Right cardiac atrium (tissue), 5 donors: ENCODE data around the gene PTPRD. TPM values are rescaled to one million over a fixed set of nuclear protein-coding genes. Genes with fewer than 3 reads are reported as not detected.

Source experiments
- ATAC-seq, 2 donors: fragments of 200-7000 bp; cut with Tn5 transposase; one replicate each; pipeline versions ENCODE4 v1.8.0 to v1.9.1; 2020; ENCODE audit warnings: moderate library complexity in 2 of 2, mild to moderate bottlenecking in 1 of 2
- DNase-seq, 3 donors: peaks; one replicate each; pipeline ENCODE4 v3.0.0-alpha.2; 2020
- H3K27ac ChIP-seq: one replicate; pipeline ENCODE4 v1.5.1; 2013; ENCODE audit warnings: mild to moderate bottlenecking, low read length, control low read depth, moderate library complexity
- H3K27me3 ChIP-seq: one replicate; pipeline ENCODE4 v1.6.1; 2013; ENCODE audit not compliant: control insufficient read depth, insufficient read depth
- H3K4me1 ChIP-seq: one replicate; pipeline ENCODE4 v1.6.1; 2013; ENCODE audit warnings: low read length; ENCODE audit not compliant: control insufficient read depth, insufficient read depth
- H3K4me3 ChIP-seq: one replicate; pipeline ENCODE4 v1.5.1; 2013; ENCODE audit warnings: low read length, control low read depth
- H3K9me3 ChIP-seq: one replicate; pipeline ENCODE4 v1.6.1; 2013; ENCODE audit warnings: low read length; ENCODE audit not compliant: control insufficient read depth
- WGBS: extraction: QIAGEN DNeasy Blood & Tissue Kit; methylation state at CpG from one replicate; pipeline ENCODE4 v1.1.7; 2013; 5-methylcytosine and 5-hydroxymethylcytosine counted together
- intact Hi-C, 4 donors: fragments of 100-400 bp; cut with DNase I; formaldehyde crosslinking; loops; one replicate each; pipeline versions ENCODE4 v1.11.0 to v1.14.0; 2022 to 2023
- polyA plus RNA-seq: library from polyadenylated mRNA; stranded (reverse); fragments of 200-250 nt; gene quantifications from one replicate; pipeline ENCODE4 v1.2.3, GENCODE V29; 2013
- total RNA-seq, 4 donors: library from RNA; stranded (reverse); fragmentation: NEBNext Ultra II Directional; extraction: Animal tissue kit (Norgen Biotek cat#: 25700); gene quantifications; one replicate each; pipeline ENCODE4 v1.2.1, GENCODE V29; 2021
- donor health status: healthy with polysubstance abuse.
- donor health status: DM: no; HTN: yes; CAD: no.
- donor health status: DM: no; HTN: no; CAD: no.
- donor health status: DM: no; HTN: yes; CAD: no; lungs with severe emphysema.
- donor health status: DM: yes; HTN: yes; CAD: no.

Gene PTPRD
- total and polyA plus RNA-seq, 5 donors = 1.3 to 11.8 (median 7.1) TPM

DNA sequence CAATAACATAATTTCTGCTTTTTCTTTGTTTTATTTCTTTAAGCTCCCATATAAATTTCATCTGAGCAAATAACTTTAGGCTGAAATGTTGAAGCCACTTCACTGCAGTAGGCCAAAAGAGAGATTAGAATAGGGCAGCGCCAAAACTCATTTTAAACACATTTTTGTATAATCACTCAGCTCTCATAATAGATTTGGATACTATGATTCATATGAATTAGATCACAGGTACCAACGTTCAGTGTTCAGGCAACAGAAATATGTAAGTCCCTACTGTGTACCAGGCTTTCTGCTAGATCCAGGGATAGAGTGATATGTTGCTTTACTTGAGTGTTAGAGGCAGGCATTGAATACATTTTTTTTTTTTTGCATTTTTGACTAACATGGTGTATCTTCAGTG is 370.5 kb downstream of the PTPRD start:
- Histone ChIP-seq H3K27ac (no peak overlapping the region), H3K9me3 (no peaks in the 10 kb centered on the region), H3K27me3 (no peaks in the 10 kb centered on the region), H3K4me3 (no peak overlapping the region), H3K4me1 (no peaks in the 10 kb centered on the region)
- DNase-seq = no peak
- intact Hi-C loops = no loop called here
- ATAC-seq = no peak
- WGBS = 59% methylated on average over 2 of the region's 2 CpGs

DNA sequence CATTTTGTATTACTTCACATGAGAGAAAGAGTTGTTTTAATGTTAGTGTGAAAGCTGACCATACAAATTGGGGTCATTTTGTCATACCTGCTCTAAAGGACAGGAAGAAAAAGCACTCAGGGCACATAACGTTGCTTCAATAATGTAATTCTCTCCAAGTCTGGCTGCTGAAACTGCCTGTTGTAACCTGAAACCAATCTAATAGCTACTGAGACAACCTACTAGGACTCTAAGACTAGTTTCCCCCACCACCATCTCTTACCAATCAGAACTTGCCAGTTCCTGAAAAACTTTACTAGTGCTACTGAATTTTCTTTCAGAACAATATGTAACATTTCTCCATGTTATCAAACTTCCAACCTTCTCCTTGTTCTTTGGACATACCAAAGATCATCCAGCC is 374.7 kb downstream of the PTPRD start:
- no peak for ATAC-seq
- Histone ChIP-seq H3K9me3 (no peaks in the 10 kb centered on the region), H3K4me1 (no peaks in the 10 kb centered on the region), H3K27me3 (no peaks in the 10 kb centered on the region), H3K4me3 (no peak overlapping the region), H3K27ac (no peak overlapping the region)
- intact Hi-C loops = no loop called here
- WGBS = 77% methylated on average over 1 of the region's 1 CpG
- DNase-seq = no peak

DNA sequence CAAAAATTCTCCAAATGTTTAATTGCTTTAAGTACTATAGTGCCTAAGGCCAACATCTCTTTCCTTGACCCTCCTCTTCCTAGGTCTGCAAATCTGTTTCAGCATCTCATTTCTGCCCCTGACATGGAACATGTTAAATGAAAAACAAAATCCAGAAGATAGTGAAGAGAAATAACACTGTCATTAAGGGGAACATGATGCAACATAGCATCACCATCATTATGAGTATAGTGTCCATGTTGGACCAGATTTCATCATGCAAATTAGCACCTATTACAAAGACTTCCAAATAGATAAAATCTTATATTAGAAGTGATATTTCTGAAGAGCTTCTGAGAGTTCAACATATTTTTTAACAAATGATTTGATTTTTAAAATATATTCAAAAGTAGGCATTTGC is 375.2 kb downstream of the PTPRD start:
- no peak overlapping the region for H3K4me3 ChIP-seq
- H3K4me1 ChIP-seq = no peaks in the 10 kb centered on the region
- intact Hi-C loops = no loop called here
- no peaks in the 10 kb centered on the region for H3K9me3 ChIP-seq
- ATAC-seq (no peak), DNase-seq (no peak)
- H3K27ac ChIP-seq = no peak overlapping the region
- no peaks in the 10 kb centered on the region for H3K27me3 ChIP-seq

DNA sequence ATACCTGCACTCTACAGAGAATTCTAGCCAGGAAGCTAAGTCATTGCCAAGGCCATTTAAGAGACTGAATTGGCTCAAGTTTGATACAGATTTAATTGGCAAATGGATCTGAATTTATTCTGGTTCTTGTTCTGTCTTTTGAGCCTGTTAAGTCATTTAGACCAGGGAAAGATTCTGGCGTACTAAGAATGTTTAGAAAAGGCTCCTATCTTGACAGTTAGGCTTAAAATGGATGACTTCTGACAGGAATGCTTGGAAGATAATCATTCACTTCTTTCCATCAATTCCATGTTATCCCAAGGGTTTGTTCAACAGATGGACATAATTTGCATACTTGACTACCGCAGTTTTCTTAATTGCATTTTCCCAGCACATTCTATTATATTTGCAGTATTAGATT is 376.6 kb downstream of the PTPRD start:
- no peaks in the 10 kb centered on the region for H3K9me3 ChIP-seq
- H3K4me1 ChIP-seq = no peaks in the 10 kb centered on the region
- no peak for ATAC-seq
- H3K27me3 ChIP-seq = no peaks in the 10 kb centered on the region
- DNase-seq = no peak
- intact Hi-C loops = no loop called here
- H3K4me3 ChIP-seq = no peak overlapping the region
- WGBS = 66% methylated on average over 2 of the region's 2 CpGs
- no peak overlapping the region for H3K27ac ChIP-seq

DNA sequence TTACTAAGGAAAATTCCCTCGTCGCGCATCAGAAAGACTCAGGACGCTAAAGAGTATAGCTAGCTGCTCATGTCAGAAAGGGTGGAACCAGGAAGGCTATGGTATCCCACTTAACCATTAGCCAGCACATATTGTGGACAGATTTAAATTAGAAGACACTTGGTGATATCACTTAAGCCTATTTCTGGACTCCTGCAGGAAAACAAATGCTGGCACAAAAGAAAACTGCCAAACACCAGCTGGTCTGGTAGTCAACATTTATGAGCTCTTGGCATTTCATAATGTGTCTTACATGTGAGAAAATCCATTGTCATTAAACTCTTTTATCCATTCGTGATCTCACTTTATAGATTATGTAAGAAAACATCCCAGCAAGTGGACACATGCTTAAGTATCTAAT is 377.4 kb downstream of the PTPRD start:
- no peak overlapping the region for H3K4me3 ChIP-seq
- no peaks in the 10 kb centered on the region for H3K4me1 ChIP-seq
- no peaks in the 10 kb centered on the region for H3K9me3 ChIP-seq
- H3K27me3 ChIP-seq = no peaks in the 10 kb centered on the region
- 90% methylated on average over 5 of the region's 5 CpGs for WGBS
- DNase-seq (no peak), ATAC-seq (no peak)
- no peak overlapping the region for H3K27ac ChIP-seq
- intact Hi-C loops = no loop called here

DNA sequence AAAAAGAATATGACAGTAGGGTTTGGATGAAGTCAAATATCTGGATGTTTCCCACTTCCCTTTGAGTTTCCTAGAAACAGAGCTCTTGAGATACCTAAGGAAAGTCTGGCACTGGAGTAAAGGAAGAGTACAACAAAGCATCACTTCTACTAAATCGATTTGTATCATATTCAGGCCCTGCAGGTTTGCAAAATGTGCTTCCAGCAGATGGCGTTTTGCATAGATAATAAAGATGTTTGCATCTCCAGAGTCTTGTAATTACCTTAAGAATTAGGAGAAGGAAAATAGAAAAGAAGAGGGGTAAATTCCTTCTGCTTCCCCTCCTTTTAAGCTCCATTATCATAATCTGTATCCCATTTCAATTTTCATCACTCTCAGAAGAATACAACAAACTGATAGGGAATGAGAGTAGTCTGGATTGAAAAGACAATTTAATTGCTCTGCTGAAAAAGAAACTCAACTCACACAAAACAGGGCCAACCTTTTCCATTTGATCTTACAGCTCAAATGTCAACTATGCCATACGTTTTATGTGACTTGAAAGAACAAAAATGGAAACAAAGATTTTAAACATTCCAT is 380.4 kb downstream of the PTPRD start:
- intact Hi-C loops = no loop called here
- no peak overlapping the region for H3K27ac ChIP-seq
- H3K9me3 ChIP-seq = no peaks in the 10 kb centered on the region
- DNase-seq = no peak
- no peak for ATAC-seq
- no peak overlapping the region for H3K4me3 ChIP-seq
- no peaks in the 10 kb centered on the region for H3K4me1 ChIP-seq
- WGBS = 24% methylated on average over 3 of the region's 3 CpGs
- H3K27me3 ChIP-seq = no peaks in the 10 kb centered on the region

DNA sequence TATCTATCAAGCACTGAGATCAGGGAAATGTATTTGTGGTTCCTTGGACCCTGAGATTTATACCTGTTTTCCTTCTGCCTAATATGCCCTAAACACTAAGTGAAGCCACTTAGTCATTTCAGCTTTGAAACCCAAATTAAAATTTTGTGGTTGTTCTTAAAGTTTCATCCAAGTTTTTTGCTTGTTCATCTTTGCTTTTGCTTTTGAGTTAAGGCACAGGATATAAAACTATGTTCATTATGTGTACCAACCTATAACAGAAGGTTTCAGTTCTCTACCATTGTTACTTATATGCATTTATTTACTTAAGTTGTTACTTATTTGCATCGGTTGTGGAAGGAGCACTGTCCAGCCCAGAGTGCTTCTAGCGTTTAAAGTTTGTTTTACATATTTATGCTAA is 382.3 kb downstream of the PTPRD start:
- ATAC-seq = no peak
- Histone ChIP-seq H3K27ac (no peak overlapping the region), H3K4me1 (no peaks in the 10 kb centered on the region), H3K9me3 (no peaks in the 10 kb centered on the region), H3K27me3 (no peaks in the 10 kb centered on the region), H3K4me3 (no peak overlapping the region)
- DNase-seq = no peak
- WGBS = 88% methylated on average over 2 of the region's 2 CpGs
- intact Hi-C loops = no loop called here

DNA sequence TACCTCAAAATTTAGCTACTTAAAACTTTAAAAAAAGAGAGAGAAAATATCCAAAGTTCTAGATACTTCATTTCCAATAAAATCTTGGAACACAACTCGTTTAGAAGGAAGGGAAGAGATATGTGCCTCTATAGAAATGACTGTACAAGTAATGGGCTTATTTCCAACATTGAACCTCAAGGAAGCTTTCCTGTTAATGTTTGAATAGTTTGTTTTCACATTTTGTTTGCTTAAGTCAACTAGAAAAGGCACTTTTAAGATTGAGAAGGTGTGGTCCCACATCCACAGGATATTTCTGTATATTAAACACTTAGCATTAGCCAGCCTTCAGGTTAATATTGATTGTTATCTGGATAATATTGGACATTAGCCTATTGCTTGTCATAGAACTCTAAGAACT is 384.7 kb downstream of the PTPRD start:
- H3K4me1 ChIP-seq = no peaks in the 10 kb centered on the region
- H3K4me3 ChIP-seq = no peak overlapping the region
- no peaks in the 10 kb centered on the region for H3K9me3 ChIP-seq
- DNase-seq (no peak), ATAC-seq (no peak)
- no peaks in the 10 kb centered on the region for H3K27me3 ChIP-seq
- WGBS = 25% methylated on average over 1 of the region's 1 CpG
- intact Hi-C loops = no loop called here
- H3K27ac ChIP-seq = no peak overlapping the region

DNA sequence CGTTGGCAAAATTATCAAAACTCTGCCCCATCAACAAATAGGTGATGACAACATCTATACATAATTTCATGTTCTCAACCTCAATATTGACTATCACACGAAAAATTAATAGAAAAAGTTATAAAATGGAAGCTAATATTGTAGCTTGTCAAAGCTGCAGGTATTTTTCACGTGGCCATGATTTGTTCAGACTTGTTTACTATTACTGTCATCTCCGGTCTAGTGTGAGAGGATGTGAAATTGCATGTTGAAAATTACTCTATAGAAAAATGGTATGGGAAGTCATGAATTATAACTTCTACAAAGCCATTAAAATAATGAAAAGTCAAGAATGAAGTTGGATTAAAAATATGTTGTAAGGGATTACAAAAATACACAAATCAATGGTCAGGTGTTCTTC is 385.8 kb downstream of the PTPRD start:
- intact Hi-C loops = no loop called here
- no peak overlapping the region for H3K27ac ChIP-seq
- H3K4me3 ChIP-seq = no peak overlapping the region
- H3K9me3 ChIP-seq = no peaks in the 10 kb centered on the region
- H3K27me3 ChIP-seq = no peaks in the 10 kb centered on the region
- DNase-seq (no peak), ATAC-seq (no peak)
- H3K4me1 ChIP-seq = no peaks in the 10 kb centered on the region
- WGBS = 77% methylated on average over 4 of the region's 4 CpGs

DNA sequence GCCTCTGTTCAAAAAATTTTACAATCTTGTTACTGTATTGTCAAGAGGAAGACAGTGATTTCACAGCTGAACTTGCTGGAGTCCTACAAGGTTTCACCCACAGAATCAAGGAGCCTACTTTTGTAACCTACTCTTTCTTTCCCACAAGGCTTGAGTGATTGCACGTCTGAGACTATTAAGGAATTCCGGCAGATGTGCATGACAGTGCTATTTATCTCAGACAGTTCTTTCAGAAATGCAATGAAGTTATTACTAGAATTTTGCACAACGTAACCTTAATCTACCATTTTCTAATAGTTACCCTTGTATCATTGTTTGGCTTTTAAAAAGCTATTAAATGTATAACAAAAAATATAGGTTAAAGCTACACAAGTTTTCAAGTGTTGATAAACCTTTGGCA is 400.1 kb downstream of the PTPRD start:
- ATAC-seq = no peak
- Histone ChIP-seq H3K9me3 (no peaks in the 10 kb centered on the region), H3K27ac (no peak overlapping the region), H3K27me3 (no peaks in the 10 kb centered on the region), H3K4me3 (no peak overlapping the region), H3K4me1 (no peaks in the 10 kb centered on the region)
- intact Hi-C loops = no loop called here
- DNase-seq = no peak
- WGBS = 59% methylated on average over 3 of the region's 3 CpGs

DNA sequence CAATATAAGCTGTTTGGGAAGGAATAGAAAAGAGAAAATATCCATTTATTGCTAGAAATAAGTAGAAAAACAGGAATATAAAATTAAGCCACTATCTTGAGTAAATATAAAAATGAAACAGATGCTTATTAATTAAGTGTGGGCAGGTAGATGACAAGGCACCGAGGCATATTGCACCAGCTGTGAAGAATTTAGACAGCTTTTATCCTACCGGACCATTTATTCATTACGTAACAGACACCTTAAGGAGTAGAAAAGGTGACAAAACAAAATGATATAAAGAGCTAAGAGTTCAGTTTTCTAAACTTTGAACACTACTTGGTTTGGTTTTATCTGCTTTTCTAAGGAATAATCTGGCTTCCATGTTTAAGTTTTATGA is 404.1 kb downstream of the PTPRD start:
- intact Hi-C loops = no loop called here
- no peak overlapping the region for H3K27ac ChIP-seq
- WGBS = 57% methylated on average over 3 of the region's 3 CpGs
- H3K4me3 ChIP-seq = peak overlapping the region; percentile 46
- no peaks in the 10 kb centered on the region for H3K9me3 ChIP-seq
- no peaks in the 10 kb centered on the region for H3K27me3 ChIP-seq
- DNase-seq (no peak), ATAC-seq (no peak)
- no peaks in the 10 kb centered on the region for H3K4me1 ChIP-seq

DNA sequence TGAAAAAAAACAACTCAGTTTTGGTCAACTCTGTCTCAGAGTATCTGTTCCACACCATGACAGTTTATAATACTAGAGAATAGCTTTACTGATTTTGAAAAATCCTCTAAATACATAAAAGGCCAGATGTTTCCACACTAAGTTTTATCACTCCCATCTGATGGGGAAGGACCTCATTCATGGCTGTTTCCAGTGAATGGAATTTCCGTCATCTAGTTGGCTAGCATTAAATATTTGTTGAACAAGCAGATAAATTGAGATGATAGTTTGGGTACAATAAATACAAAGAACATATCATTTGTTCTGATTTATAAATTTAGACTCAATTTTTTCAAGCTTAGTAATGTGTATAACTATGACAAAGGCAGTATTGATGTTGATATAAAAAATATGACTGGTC is 408.5 kb downstream of the PTPRD start:
- no peak overlapping the region for H3K27ac ChIP-seq
- intact Hi-C loops = no loop called here

More for the DNA sequence above, 408.5 kb downstream of the PTPRD start:
- Histone ChIP-seq H3K4me1 (no peaks in the 10 kb centered on the region), H3K4me3 (no peak overlapping the region), H3K27me3 (no peaks in the 10 kb centered on the region), H3K9me3 (no peaks in the 10 kb centered on the region)
- no peak for ATAC-seq
- WGBS = 70% methylated on average over 1 of the region's 1 CpG
- no peak for DNase-seq
